ENCODE results near the gene RABGAP1L.

GRCh38 chr1:174171073-174171472 is 11.8 kb downstream of the RABGAP1L start:
- TF ChIP-seq SUZ12 (IDR thresholded peaks at IDR 0.05; ENCODE audit: extremely low read depth, insufficient read depth, insufficient read length) = no peak
- TF ChIP-seq YY1 (IDR thresholded peaks at IDR 0.05; ENCODE audit: insufficient read depth, insufficient read length) = no peak
- TF ChIP-seq ZNF274 (IDR thresholded peaks at IDR 0.05; ENCODE audit: low read depth, low read length) = no peak

Measured in NT2/D1 (cell line).